Thyroid gland (tissue), 4 donors: Measurements from ENCODE around the gene ZBTB18. TPM values are rescaled to one million over a fixed set of nuclear protein-coding genes. Genes with fewer than 3 reads are reported as not detected.

ENCODE experiments used
- DNase-seq, 2 donors: peaks; one replicate each; pipeline ENCODE4 v3.0.0-alpha.2; 2019
- H3K27ac ChIP-seq, 3 donors: fragments of 200-600 bp; sonication (generic); 1 replicate in 2 of 3; 2 replicates in 1 of 3; pipeline ENCODE4 v1.5.1; 2016 to 2019; ENCODE audit warnings: mild to moderate bottlenecking in 1 of 3, moderate library complexity in 1 of 3
- H3K27me3 ChIP-seq: fragments of 200-600 bp; sonication (generic); one replicate; pipeline ENCODE4 v1.5.1; 2019
- H3K36me3 ChIP-seq, 2 donors: fragments of 200-600 bp; sonication (generic); one replicate each; pipeline ENCODE4 v1.5.1; 2016 to 2019
- H3K4me1 ChIP-seq, 2 donors: fragments of 200-600 bp; sonication (generic); one replicate each; pipeline ENCODE4 v1.5.1; 2017 to 2019
- H3K4me3 ChIP-seq, 3 donors: fragments of 200-600 bp; sonication (generic); replicated peaks in 1 of 3; 1 replicate in 2 of 3; 2 replicates in 1 of 3; pipeline ENCODE4 v1.5.1; 2016; ENCODE audit warnings: mild to moderate bottlenecking in 1 of 3
- H3K9me3 ChIP-seq: fragments of 200-600 bp; sonication (generic); one replicate; pipeline ENCODE4 v1.5.1; 2017
- POLR2A ChIP-seq, 2 donors: fragments of 450-650 bp; IDR thresholded peaks; one replicate each; pipeline ENCODE4 v1.6.1; 2017; ENCODE audit warnings: antibody characterized with exemption in 2 of 2, mild to moderate bottlenecking in 2 of 2, moderate library complexity in 1 of 2
- WGBS, 2 donors: methylation state at CpG; one replicate each; pipeline ENCODE4 v1.1.5; 2017; 5-methylcytosine and 5-hydroxymethylcytosine counted together
- intact Hi-C: fragments of 100-400 bp; cut with DNase I; formaldehyde crosslinking; loops from one replicate; pipeline ENCODE4 v1.15.1; 2023
- total RNA-seq, 4 donors: library from RNA; depleted of rRNA; stranded (reverse); fragments of >200 nt; gene quantifications; one replicate each; pipeline ENCODE4 v1.2.3, GENCODE V29; 2016
- TF ChIP-seq, protein P1 (sequence below), 6 experiments: fragments of 200-600 bp in 3 of 6; fragments of 450-650 bp in 3 of 6; sonication (generic) in 3 of 6; IDR thresholded peaks; one replicate each; pipeline ENCODE4 v1.5.1; 2016 to 2019; ENCODE audit warnings: antibody characterized with exemption in 6 of 6, mild to moderate bottlenecking in 2 of 6, inconsistent platforms in 1 of 6, moderate library complexity in 1 of 6

Gene ZBTB18
- total RNA-seq, 4 donors from 2014 or later = 15.5 to 20.6 (median 18.3) TPM

GRCh38 chr1:244090645-244091044, 39.6 kb downstream of the ZBTB18 start:
- Histone ChIP-seq H3K27me3 (no peaks in the 10 kb centered on the region), H3K4me3 (no peak overlapping the region), H3K4me1 (no peaks in the 10 kb centered on the region), H3K9me3 (no peaks in the 10 kb centered on the region), H3K27ac (no peak overlapping the region), H3K36me3 (no peaks in the 10 kb centered on the region)
- DNase-seq = no peak
- TF ChIP-seq POLR2A (IDR thresholded peaks at IDR 0.05) = no peak
- TF ChIP-seq, protein P1, sequence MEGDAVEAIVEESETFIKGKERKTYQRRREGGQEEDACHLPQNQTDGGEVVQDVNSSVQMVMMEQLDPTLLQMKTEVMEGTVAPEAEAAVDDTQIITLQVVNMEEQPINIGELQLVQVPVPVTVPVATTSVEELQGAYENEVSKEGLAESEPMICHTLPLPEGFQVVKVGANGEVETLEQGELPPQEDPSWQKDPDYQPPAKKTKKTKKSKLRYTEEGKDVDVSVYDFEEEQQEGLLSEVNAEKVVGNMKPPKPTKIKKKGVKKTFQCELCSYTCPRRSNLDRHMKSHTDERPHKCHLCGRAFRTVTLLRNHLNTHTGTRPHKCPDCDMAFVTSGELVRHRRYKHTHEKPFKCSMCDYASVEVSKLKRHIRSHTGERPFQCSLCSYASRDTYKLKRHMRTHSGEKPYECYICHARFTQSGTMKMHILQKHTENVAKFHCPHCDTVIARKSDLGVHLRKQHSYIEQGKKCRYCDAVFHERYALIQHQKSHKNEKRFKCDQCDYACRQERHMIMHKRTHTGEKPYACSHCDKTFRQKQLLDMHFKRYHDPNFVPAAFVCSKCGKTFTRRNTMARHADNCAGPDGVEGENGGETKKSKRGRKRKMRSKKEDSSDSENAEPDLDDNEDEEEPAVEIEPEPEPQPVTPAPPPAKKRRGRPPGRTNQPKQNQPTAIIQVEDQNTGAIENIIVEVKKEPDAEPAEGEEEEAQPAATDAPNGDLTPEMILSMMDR (IDR thresholded peaks at IDR 0.05) = no peak
- intact Hi-C loops = no loop called here
- WGBS, 2 donors = 76 to 77% methylated on average over 3 of the region's 3 CpGs

DNA sequence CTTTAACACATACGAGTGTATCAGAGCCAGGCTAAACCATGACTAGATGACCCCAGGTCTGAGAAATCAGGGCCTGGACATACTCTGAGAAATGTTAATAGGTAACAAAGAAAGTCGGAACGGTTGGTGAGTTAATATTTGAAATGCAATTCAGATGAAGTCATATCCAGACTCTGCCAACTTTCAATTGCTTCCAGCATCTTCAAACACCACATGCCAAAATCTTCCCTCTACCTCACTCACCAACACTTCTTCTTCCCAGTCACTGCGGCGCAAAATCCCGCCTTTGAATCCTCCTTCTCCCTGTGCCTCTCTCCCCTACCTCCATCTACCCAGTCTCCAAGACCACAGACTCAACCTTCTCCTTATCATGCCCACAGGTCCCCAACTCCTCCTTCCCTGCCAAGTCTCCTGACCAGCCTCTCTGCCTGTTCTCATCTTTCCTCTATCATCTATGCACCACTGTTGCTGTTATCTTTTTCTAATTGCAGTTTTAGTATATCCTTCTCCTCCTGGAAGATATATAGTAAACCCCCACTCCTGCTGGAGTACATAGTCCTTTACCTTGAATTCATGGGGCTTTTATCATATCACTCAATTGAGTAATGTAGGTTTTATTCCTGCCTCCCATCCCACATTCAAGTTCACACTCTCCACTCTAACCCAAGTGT, 41.3 kb downstream of the ZBTB18 start:
- Histone ChIP-seq H3K27me3 (no peaks in the 10 kb centered on the region), H3K9me3 (no peaks in the 10 kb centered on the region), H3K27ac (no peak overlapping the region), H3K36me3 (no peaks in the 10 kb centered on the region), H3K4me3 (no peak overlapping the region), H3K4me1 (no peaks in the 10 kb centered on the region)
- TF ChIP-seq POLR2A (IDR thresholded peaks at IDR 0.05) = no peak
- TF ChIP-seq, protein P1 (IDR thresholded peaks at IDR 0.05) = no peak
- intact Hi-C loops = no loop called here
- DNase-seq = no peak
- WGBS, 2 donors = 82 to 84% methylated on average over 6 of the region's 6 CpGs

DNA sequence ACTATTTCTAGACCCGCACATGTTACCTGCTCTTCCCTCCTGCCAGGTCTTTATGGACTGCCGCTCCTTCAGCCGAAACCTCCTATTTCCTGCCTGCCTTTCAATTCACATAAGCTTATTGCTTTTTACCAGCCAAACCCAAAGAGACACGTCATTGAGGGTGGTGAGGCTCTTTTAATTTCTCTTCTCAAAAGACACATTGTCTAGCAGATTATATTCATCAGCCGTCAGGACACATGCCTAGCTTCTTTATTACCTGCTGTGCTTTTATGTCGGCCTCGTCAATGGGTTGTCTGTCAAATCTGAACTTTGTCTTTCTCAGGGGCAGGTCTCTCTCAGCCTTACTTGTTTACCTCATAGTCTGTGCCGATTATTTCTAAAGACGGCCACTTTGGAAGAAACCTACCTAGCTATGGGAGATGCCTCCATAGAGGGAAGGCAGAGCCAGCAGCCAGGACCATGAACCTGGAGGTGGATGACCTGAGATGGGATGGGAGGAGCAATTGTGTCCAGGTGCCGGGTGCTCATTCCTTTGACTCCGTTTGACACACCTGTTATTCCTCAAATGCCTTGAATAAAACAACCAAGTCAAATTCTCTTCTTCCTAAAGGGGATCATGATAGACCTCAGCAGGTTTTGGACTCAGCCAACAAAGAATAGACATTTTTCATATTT, 42.0 kb downstream of the ZBTB18 start:
- H3K27me3 ChIP-seq = no peaks in the 10 kb centered on the region
- 80 to 83% methylated on average over 11 of the region's 11 CpGs for WGBS, 2 donors
- no peak for DNase-seq
- H3K36me3 ChIP-seq = no peaks in the 10 kb centered on the region
- no peaks in the 10 kb centered on the region for H3K4me1 ChIP-seq
- TF ChIP-seq POLR2A (IDR thresholded peaks at IDR 0.05) = no peak
- TF ChIP-seq, protein P1 (IDR thresholded peaks at IDR 0.05) = no peak
- no peaks in the 10 kb centered on the region for H3K9me3 ChIP-seq
- no peak overlapping the region for H3K4me3 ChIP-seq
- intact Hi-C loops = no loop called here
- no peak overlapping the region for H3K27ac ChIP-seq

GRCh38 chr1:244094880-244095528, 43.9 kb downstream of the ZBTB18 start:
- Histone ChIP-seq H3K4me3 (no peak overlapping the region), H3K9me3 (no peaks in the 10 kb centered on the region), H3K27ac (no peak overlapping the region), H3K27me3 (no peaks in the 10 kb centered on the region), H3K4me1 (no peaks in the 10 kb centered on the region), H3K36me3 (no peaks in the 10 kb centered on the region)
- TF ChIP-seq, protein P1 (IDR thresholded peaks at IDR 0.05) = no peak
- no peak for TF ChIP-seq POLR2A (IDR thresholded peaks at IDR 0.05)
- intact Hi-C loops = no loop called here
- DNase-seq = no peak
- WGBS, 2 donors = 89 to 90% methylated on average over 9 of the region's 9 CpGs

- Histone ChIP-seq H3K4me1 (no peaks in the 10 kb centered on the region), H3K9me3 (no peaks in the 10 kb centered on the region), H3K27me3 (no peaks in the 10 kb centered on the region), H3K27ac (no peak overlapping the region), H3K4me3 (no peak overlapping the region), H3K36me3 (no peaks in the 10 kb centered on the region)
- 87 to 93% methylated on average over 4 of the region's 4 CpGs for WGBS, 2 donors
- intact Hi-C loops = no loop called here
- TF ChIP-seq, protein P1 (IDR thresholded peaks at IDR 0.05) = no peak
- no peak for TF ChIP-seq POLR2A (IDR thresholded peaks at IDR 0.05)
- DNase-seq = no peak
Observed at GRCh38 chr1:244095529-244095911, 44.4 kb downstream of the ZBTB18 start.
